ENCODE measurements around the gene TMEM163.

Gene TMEM163

GRCh38 chr2:134611316-134611715 lies 107.5 kb downstream of the TMEM163 start:
- H3K4me3 ChIP-seq (replicated peaks in 1 of 2; ENCODE audit: low read depth in 2 of 2, low read length in 2 of 2), result no peak overlapping the region
- DNase-seq (ENCODE audit: low read depth in 2 of 2), result no peak
- TF ChIP-seq CTCF (IDR thresholded peaks at IDR 0.05; ENCODE audit: low read depth, low read length), result no peak

- no peak for DNase-seq (ENCODE audit: low read depth in 2 of 2)
- no peak for TF ChIP-seq CTCF (IDR thresholded peaks at IDR 0.05; ENCODE audit: low read depth, low read length)
- H3K4me3 ChIP-seq (replicated peaks in 1 of 2; ENCODE audit: low read depth in 2 of 2, low read length in 2 of 2), result no peak overlapping the region
Measured at GRCh38 chr2:134610871-134611270, 107.9 kb downstream of the TMEM163 start.

- H3K4me3 ChIP-seq (replicated peaks in 1 of 2; ENCODE audit: low read depth in 2 of 2, low read length in 2 of 2), result no peak overlapping the region
- no peak for TF ChIP-seq CTCF (IDR thresholded peaks at IDR 0.05; ENCODE audit: low read depth, low read length)
- no peak for DNase-seq (ENCODE audit: low read depth in 2 of 2)
Measured at GRCh38 chr2:134609924-134610513, 108.8 kb downstream of the TMEM163 start.

- DNase-seq (ENCODE audit: low read depth in 2 of 2), result no peak
- no peak for TF ChIP-seq CTCF (IDR thresholded peaks at IDR 0.05; ENCODE audit: low read depth, low read length)
- H3K4me3 ChIP-seq (replicated peaks in 1 of 2; ENCODE audit: low read depth in 2 of 2, low read length in 2 of 2), result no peak overlapping the region
Measured at GRCh38 chr2:134603966-134604365, 114.8 kb downstream of the TMEM163 start.

- no peak for TF ChIP-seq CTCF (IDR thresholded peaks at IDR 0.05; ENCODE audit: low read depth, low read length)
- DNase-seq (ENCODE audit: low read depth in 2 of 2), result no peak
- H3K4me3 ChIP-seq (replicated peaks in 1 of 2; ENCODE audit: low read depth in 2 of 2, low read length in 2 of 2), result no peak overlapping the region
Measured at GRCh38 chr2:134602666-134603065, 116.1 kb downstream of the TMEM163 start.

GRCh38 chr2:134601264-134601663 lies 117.5 kb downstream of the TMEM163 start:
- no peak overlapping the region for H3K4me3 ChIP-seq (replicated peaks in 1 of 2; ENCODE audit: low read depth in 2 of 2, low read length in 2 of 2)
- no peak for TF ChIP-seq CTCF (IDR thresholded peaks at IDR 0.05; ENCODE audit: low read depth, low read length)
- no peak for DNase-seq (ENCODE audit: low read depth in 2 of 2)

- TF ChIP-seq CTCF (IDR thresholded peaks at IDR 0.05; ENCODE audit: low read depth, low read length), result no peak
- DNase-seq (ENCODE audit: low read depth in 2 of 2), result no peak
- no peak overlapping the region for H3K4me3 ChIP-seq (replicated peaks in 1 of 2; ENCODE audit: low read depth in 2 of 2, low read length in 2 of 2)
Measured at GRCh38 chr2:134600208-134600607, 118.6 kb downstream of the TMEM163 start.
